ENCODE results near the gene RNF123.

Gene RNF123

DNA sequence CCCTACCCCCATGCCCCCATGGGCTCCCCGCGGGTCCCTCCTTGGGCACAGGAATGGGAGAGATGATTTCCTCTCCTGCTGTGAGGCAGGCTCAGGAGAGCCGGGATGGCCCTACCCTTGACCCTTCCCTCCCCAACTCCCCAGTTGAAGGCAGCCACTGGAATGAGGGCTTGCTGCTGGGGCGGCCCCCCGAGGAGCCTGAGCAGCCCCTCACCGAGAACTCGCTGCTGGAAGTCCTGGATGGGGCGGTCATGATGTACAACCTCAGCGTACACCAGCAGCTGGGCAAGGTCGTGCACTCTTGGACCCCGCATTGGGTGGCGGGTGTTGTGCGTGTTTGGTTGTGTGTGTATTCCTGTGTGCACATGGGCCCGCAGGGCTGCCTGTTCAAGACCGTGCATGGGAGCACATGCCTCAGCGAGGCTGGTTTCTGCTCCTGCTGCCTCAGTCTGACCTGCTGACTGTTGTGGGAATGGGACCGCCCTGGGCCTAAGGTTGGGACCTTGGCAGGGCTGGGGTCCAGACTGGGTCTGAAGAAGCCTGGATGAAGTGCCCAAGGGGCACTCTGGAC lies 16.1 kb downstream of the RNF123 start:
- DNase-seq: no peak

GRCh38 chr3:49706456-49707112 lies 17.2 kb downstream of the RNF123 start:
- DNase-seq: no peak

DNA sequence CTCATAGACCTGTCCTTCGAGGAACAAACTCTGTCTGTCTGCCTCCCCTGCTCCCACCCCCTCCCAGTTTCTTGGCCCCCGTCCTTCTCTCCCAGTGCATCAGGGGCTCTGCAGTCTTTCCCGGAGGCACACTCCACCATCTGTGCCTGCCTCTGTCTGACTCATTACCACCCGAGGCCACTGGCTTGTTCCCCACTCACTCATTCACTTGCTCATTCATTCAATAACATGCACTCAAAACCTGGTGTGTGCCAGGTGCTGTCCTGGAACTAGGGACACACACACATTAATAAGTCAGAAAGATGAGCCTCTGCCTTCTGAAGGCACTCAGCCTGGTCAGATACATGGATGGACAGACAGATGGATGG lies 17.7 kb downstream of the RNF123 start:
- DNase-seq: no peak

GRCh38 chr3:49709852-49710251 lies 20.5 kb downstream of the RNF123 start:
- DNase-seq: no peak

GRCh38 chr3:49711489-49711888 lies 22.1 kb downstream of the RNF123 start:
- no peak for DNase-seq

DNA sequence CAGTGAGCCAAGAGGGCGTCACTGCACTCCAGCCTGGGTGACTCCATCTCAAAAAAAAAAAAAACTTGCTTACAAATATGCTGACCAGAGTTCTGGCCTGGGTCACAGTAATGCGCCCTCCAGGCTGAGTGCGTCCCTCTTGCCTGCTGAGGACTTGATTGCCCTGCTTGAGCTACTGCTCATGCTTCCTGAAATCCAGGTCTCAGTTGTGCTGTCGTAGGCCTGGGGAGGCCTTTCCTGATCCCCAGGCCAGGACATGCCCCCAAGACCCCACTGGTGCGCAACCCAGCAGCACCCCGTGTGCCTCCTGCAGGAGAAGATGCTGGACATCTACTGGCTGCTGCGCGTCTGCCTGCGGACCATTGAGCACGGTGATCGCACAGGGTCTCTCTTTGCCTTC lies 22.8 kb downstream of the RNF123 start:
- DNase-seq: no peak

DNA sequence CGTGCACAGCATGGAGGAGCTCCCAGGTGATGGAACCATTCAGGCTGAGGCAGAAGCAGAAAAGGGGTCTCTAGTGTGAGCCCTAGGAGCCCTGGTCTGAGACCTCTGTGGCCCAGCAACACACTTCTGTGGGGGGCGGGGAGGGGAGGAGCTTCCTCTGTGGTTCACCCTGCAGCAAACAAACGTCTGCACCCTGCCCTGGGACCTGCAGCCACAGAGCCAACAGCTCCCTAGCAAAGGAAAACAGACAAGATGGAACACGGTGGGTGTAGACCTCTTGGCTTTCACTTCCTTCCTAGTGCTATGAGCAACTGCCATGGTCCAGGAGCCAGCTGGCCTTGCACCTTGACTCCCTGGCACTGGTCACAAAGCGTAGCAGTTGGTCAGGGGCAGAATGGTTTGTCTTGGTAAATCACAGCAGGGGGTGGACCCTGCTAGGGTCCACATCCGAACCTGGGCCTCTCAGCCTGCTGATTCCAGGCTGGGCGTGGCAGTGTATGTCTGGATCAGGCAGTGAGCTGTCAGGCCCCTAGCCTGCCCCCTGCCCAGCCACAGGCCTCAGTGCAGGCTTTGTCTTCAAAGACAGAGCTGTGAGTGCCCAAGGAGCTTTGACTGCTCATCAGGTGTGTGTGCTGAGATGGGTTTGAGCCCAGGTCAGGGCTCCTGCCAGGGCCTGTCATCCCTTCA lies 23.4 kb downstream of the RNF123 start:
- DNase-seq: no peak

GRCh38 chr3:49713336-49714105 lies 24.2 kb downstream of the RNF123 start:
- no peak for DNase-seq

DNA sequence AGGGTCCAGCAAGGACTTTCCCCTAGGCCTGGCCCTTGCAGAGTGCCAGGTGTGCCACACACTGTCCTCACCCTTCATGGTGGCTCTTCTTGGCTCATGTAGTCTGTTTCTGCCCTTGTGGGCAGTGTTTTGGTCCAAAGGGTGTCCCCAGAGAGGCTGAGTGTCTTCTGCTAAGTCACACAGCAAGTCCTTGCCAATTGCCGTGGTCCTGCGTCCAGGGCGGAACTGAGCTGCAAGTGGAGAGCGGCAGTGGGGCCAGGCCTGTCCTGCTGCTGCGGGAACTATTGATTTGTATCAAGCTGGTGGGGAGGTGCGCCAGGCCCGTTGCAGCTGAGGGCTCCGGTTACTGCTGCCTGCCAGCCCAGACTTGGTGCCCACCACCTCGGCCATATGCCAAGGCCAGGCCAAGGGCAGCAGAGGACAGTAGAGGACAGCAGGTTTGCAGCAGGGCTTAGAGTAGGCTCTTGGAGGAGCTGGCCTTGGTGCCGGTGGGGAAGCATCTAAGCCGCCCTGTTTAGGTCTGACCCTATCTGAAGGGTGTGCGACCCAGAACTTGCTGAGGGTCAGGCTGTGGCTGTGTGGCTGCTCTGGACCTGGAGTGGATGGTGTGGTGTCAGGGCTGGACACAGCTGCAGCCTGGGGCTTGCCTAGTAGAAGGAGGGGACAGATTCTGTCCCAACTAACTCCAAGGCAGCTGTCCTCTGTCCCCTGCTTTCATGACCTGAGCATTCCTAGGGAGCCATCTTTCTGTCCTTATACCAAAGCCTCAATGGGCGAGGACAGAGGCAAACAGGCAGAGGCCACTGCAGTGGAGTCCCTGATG lies 25.6 kb downstream of the RNF123 start:
- no peak for DNase-seq

DNA sequence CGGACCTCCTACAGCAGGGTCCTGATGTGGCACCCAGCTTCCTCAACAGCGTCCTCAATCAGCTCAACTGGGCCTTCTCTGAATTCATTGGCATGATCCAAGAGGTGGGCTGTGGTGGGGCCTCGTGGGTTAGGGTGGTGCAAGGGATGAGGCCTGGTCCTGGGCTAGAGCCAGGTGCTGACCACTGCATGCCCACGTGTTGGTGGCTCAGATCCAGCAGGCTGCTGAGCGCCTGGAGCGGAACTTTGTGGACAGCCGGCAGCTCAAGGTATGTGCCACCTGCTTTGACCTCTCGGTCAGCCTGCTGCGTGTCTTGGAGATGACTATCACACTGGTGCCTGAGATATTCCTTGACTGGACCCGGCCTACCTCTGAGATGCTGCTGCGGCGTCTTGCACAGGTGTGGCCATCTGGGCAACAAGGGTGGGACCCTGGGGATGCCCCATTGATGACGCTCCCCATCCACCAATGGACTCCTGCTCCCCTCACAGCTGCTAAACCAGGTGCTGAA lies 26.3 kb downstream of the RNF123 start:
- DNase-seq: no peak

GRCh38 chr3:49716169-49716568 lies 26.8 kb downstream of the RNF123 start:
- DNase-seq: no peak

- DNase-seq: no peak
Measured at GRCh38 chr3:49716691-49717210, 27.4 kb downstream of the RNF123 start.

GRCh38 chr3:49717211-49717958 lies 28.0 kb downstream of the RNF123 start:
- no peak for DNase-seq

DNA sequence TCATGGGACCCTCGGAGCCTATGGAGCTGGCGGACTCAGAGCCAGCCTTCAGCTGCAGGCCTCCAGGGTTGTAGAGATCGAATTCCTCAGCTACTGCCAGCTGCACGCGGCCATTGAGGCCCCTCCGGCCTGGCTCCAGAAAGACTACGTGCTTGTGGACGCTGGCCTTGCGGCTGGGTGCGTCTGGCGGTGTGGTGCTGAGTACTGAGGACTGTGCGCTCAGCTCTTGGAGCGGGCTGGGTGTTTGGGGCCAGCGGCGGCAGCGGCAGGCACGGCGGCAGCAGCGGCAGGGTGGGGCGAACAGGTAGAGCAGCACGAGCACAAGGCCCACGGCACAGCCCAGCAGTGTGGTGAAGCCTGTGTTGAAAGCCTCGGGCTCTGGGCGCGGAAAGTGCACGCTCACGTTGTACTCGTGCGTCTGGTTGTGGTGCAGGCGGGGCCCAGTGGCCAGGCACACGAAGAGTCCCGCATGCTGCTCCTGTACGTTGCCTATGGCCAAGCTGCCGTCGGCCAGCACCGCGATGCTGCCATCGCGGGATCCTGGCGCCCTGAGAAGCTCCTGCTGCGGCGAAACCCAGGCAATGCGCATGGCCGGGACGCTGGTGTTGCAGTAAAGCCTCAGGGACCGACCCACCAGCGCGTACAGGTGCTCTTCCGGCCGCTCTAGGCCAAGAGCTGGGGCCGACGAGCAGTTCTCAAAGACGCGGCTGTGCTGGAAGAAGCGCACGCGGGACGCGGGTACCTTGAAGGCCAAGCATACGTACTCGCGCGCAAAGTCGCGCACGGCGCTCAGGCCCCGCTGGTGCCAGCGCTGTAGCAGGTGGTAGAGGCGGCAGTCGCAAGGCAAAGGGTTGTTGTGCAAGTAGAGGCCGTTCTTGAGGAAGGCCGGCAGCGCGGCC lies 28.9 kb downstream of the RNF123 start:
- no peak for DNase-seq

- no peak for DNase-seq
Measured at GRCh38 chr3:49718858-49719213, 29.5 kb downstream of the RNF123 start.

DNA sequence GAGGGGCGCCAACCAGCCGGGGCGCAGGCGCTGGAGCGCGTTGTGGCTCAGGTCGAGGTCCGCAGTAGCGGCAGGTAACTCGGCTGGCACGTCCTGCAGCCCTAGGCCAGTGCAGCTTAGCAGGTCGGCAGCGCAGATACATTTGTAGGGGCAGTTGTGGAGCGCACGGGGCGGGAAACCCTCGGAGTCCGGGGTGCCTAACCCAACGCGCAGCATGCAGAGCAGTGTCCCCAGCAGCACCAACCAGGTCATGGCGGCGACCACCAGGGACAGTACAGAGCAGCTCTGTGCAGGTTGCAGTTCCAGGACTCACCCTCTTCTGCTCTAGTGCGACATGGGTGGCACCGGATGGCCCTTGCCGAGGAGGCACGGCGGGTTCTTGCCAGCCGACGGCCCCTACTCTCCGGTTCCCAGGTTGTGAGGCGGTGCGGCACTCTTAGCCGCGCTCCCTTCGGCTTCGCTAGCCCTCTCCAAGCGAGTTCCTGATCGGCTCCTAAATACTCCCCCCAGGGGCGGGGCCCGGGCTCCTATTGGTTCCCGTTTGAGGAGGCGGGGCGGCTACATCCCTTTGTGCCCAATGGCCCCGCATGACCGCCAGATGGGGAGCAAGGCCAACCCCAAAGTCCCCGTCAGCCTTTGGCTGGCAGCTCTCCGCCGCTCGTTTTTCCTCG lies 30.0 kb downstream of the RNF123 start, which contains the start of gene AMIGO3:
Gene AMIGO3 (minus strand): TSS at position 471 of the 671 bp plus-strand sequence. CDS start 219 bp downstream, at position 252.
- DNase-seq: peak; percentile 80

- no peak for DNase-seq
Measured at GRCh38 chr3:49720855-49721595, 31.7 kb downstream of the RNF123 start.

DNA sequence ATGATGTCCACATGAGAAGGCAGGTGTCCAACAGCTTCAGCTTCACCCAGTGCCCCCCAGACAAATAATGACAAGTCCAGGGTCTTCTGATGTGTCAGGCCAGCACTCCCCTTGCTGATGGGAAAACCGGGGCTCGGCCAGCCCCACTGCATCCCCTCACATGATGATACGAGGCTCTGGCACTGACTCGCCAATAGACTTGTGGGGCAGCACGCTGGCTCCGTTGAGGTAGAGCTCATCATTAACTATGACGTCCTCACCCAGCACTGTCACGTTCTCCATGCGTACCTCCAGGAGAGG lies 32.2 kb downstream of the RNF123 start:
- DNase-seq: no peak
